Raji (cell line): ENCODE results near the gene MAST2.

ENCODE experiments used
- POLR2A ChIP-seq: IDR thresholded peaks from 2 replicates; pipeline ENCODE4 v1.6.1; 2011; ENCODE audit warnings: low read depth, low read length, control low read depth; ENCODE audit not compliant: insufficient read depth

Gene MAST2

DNA sequence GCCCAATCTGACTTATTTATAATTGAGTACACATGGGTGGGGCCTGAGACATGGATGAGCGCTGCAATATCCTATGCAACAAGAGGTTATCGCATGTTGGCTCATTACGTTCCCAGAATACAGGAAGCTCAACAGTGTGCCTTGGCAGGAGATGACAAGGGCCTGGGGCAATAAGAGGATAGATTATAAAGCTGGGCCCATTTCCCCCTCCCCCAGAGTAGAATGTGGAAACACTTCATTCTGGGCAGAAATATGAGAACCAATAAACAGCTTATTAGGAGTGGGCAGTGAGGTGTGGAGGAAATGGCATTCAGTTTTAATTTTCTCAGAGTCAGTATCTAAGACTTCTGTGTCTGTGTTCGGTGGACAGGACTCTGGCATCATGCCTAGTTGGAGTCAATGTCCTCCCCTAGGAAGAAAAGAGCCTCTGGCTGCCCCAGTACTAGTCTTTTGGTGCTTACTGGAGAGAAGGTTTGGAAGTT, 236.2 kb downstream of the MAST2 start:
- no peak for TF ChIP-seq POLR2A

DNA sequence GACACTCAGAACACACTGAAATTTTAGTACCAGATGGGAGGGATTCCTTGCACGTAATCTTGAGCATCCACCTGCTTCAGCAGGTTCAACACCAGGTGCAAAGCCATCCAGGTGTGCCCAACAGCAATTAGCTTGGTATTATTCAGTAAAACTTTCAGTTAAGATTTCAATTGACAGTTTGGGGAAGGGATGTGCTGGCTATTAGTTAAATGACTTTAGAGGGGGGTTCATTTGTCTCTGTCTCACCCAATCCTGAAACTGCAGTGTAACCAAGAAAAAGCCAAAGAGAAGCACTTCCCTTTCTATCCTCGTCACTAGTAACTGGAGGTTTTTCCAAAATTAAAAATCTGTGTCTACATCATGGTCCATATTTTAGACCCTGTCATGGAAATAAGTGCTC, 238.1 kb downstream of the MAST2 start:
- TF ChIP-seq POLR2A = no peak

- no peak for TF ChIP-seq POLR2A
Observed at GRCh38 chr1:46041974-46042373, 238.6 kb downstream of the MAST2 start.

DNA sequence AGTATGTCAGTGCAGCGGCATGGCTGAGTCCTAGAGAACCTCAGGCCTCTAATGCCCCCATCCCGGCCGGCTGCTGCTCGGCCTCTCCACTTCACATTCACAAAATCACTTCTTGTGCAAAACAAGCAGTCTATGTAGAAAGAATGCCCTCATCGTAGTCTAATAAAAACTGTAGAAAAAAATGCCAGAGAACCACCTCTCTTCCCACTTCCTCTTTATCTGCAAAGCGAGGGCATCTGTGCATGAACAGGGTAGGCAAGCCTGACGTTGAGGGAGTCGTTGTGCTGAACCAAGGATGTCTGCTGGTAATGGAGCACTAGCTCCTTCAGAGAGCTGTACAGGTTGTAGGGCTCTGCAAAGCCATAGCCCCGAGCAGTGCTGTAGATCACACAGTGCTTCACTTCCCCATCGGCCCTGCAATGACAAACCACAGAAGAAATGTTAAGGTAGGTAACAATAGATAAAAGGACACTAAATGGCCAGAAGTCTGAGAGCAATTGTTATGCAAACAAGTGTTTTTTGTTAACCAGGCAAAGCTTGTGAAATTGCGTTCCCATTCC, 240.1 kb downstream of the MAST2 start:
- no peak for TF ChIP-seq POLR2A

DNA sequence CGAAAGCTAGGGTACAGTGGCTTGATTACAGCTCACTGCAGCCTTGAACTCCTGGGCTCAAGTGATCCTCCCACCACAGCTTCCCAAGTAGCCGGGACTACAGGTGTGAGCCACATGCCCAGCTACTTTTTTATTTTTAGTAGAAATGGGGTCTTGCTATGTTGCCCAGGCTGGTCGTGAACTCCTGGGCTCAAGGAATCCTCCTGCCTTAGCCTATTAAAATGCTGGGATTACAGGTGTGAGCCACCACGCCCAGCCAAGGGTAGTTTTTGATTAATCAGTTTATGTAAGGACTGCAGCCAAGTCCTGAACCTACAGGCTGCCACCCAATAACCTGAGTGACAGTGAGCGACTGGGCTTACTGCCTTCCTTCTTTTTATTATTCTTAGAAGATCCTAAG, 240.7 kb downstream of the MAST2 start:
- no peak for TF ChIP-seq POLR2A

GRCh38 chr1:46053734-46054133, 250.3 kb downstream of the MAST2 start:
- TF ChIP-seq POLR2A = no peak

DNA sequence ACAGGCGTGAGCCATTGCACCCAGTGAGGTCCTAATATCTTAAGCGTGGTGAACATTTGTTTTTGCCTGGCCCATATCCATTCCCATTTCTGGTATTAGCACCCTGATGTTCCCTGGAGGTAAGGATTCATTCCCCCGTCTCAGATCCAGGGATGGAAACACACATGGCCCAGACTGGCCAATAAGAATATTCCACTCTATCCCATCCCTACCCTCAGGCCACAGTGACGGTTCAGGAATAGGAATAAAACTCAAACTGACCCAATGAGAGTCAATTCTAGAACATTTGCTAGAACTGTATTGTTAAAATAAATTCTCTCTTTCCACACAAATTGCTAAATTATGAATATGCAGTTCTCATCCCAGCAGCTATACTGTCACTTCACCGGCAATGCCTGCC, 252.9 kb downstream of the MAST2 start:
- no peak for TF ChIP-seq POLR2A

GRCh38 chr1:46057781-46058180, 254.4 kb downstream of the MAST2 start:
- no peak for TF ChIP-seq POLR2A

DNA sequence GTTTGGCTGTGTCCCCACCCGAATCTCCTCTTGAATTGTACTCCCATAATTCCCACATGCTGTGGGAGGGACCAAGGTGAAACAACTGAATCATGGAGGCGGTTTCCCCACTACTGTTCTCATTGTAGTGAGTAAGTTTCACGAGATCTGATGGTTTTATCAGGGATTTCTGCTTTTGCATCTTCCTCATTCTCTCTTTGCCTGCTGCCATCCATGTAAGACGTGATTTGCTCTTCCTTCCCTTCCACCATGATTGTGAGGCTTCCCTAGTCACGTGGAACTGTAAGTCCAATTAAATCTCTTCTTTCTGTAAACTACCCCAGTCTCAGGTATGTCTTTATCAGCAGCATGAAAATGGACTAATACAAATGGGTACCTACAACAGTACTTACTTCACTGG, 255.5 kb downstream of the MAST2 start:
- no peak for TF ChIP-seq POLR2A

GRCh38 chr1:46061146-46061545, 257.7 kb downstream of the MAST2 start:
- no peak for TF ChIP-seq POLR2A

DNA sequence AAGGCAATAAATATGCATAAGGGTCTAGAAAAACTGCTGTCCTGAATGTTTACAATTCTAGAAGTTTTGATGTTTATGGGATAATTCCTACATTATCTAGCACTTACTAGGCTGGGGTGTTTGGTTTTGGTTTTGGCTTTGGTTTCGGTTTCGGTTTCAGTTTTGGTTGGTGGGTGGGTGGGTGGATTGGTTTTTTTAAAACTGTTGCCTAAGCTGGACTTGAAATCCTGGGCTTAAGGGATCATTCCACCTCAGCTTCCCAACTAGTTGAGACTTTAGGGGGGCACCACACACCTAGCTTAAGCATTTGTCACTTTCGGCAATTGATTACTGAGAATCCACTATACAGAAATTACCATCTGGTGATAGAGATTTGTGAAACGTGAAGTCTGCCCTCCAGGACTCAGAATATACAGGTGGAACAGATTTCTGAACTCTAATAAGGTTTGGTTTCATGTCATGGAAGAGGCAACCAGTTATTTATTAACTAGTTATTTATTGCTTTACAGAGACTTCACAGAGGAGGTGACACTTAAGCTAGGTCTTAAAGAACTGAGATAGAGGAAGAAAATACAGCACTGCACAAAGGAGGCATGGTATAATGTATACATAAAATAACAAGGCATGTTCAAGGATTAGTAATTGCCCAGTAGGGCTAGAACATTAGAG, 259.4 kb downstream of the MAST2 start:
- no peak for TF ChIP-seq POLR2A

- no peak for TF ChIP-seq POLR2A
Observed at GRCh38 chr1:46064708-46065107, 261.3 kb downstream of the MAST2 start.

- no peak for TF ChIP-seq POLR2A
Observed at GRCh38 chr1:46065405-46065804, 262.0 kb downstream of the MAST2 start.

GRCh38 chr1:46067652-46068051, 264.2 kb downstream of the MAST2 start:
- no peak for TF ChIP-seq POLR2A

GRCh38 chr1:46068525-46068924, 265.1 kb downstream of the MAST2 start:
- TF ChIP-seq POLR2A = no peak

- no peak for TF ChIP-seq POLR2A
Observed at GRCh38 chr1:46070164-46070814, 266.9 kb downstream of the MAST2 start.

- TF ChIP-seq POLR2A = no peak
Observed at GRCh38 chr1:46072975-46073374, 269.6 kb downstream of the MAST2 start.

- no peak for TF ChIP-seq POLR2A
Observed at GRCh38 chr1:46076343-46076742, 272.9 kb downstream of the MAST2 start.
